GM11168 (cell line): ENCODE data around the gene SLC6A11.

Experiments
- in situ Hi-C: fragments of 300-500 bp; cut with MboI; formaldehyde crosslinking; loops from one replicate; pipeline ENCODE4 v1.12.0; 2022; ENCODE audit warnings: low sequenced_read_pairs; ENCODE audit not compliant: unreplicated experiment

Gene SLC6A11

DNA sequence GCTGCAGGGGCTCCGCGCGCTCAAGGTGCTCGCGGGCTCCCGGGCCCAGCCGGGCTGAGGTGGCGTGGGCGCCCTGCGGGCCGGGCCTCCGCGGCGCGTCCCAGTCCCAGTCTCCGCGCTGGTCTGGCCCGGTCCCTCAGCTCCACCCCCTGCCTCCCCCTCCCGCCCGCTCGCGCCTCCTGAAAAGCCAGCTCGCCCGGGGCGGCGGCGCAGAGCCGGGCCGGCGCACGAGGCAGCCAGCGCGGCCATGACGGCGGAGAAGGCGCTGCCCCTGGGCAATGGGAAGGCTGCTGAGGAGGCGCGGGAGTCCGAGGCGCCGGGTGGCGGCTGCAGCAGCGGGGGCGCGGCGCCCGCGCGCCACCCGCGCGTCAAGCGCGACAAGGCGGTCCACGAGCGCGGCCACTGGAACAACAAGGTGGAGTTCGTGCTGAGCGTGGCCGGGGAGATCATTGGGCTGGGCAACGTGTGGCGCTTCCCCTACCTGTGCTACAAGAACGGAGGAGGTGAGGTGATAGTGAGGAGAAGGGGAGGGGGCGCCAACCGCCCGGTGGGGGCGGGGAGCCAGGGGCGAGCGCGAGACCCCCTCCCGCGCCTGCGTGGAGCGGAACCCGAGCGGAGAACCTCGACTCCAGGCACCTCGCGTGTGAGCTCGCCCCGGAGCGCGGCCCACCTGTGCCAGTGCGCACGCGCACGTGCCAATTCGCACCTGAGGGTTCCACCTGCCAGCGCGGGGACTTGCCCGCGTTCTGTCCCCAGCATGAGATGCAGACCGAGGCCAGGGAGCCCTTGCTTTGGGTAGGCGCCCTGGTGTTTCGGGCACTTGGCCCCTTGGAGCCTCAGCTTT, at the start of gene SLC6A11:
Gene SLC6A11, plus strand, starts transcription at position 210 of the 844 bp plus-strand sequence. Its CDS starts 38 bp downstream, at position 248.
- in situ Hi-C loops: no loop called here

DNA sequence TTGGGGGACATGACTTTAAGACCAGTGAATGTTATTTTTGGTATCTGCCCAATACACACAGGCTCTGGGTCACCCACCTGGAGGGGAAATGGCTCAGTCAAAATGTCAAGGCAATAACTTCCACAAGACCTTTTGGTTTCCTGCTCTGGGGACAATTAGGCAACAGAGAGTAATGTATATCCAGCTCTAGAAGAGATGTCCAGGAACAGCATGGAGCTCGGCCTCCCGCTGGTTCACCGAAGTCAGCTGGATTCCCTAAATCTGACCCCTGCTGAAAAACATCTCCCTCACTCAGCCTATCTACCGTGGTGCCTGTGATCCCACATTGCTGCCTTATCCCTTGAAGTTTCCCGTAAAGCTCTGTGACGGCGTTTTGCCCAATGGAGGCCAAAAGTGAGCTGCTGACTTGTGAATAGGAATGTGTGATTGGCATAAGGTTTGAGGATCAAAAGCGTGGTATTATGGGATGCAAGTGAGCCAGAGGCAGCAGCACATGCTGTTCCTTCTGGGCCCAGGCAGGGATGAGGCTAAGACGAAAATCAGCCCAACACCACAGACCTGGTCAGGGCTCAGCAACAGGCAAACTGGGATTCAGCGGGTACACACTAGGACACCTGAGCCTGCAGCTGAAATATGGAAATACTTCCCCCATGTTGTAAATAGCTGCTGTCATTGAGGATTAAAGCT, 47.2 kb upstream of the SLC6A11 start:
- in situ Hi-C loops: no loop called here

DNA sequence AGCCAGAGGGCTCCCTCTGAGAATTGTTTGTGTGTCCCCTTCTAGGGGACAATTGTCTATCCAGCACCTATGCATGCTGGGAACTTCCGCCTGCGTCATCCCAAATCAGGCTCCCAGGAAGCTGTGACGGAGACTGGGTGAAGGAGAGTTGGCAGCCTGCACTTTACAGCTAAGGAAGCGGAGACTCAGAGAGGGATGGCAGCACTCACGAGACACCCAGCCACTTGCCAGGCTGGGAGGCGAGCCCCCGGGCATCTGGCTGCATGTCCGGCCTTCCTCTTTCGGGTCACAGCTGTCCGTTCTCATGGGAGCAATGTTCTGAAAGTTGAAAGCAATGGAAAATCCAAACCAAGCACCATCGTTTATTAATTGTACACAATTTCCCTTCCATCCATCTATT, 45.5 kb upstream of the SLC6A11 start:
- in situ Hi-C loops: no loop called here

DNA sequence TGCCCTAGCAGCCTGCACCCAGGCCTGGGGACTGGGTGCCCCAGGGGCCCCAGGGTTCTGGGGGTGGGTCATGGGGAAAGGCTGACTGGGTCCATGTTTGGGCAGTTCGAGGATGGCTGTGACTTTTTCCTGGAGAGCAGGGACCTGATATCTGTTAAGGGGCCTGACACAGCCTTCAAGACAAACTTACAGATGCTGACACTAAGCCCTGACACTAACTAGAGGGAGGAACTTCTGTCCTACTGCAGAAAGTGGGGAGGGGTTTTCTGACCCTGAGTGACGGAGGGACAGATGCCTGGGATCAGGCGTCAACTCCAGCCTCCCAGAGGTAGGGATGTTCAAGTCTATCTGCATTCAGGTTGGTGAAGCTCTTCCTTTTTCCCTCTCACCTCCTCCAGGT, 45.0 kb upstream of the SLC6A11 start:
- in situ Hi-C loops: no loop called here

DNA sequence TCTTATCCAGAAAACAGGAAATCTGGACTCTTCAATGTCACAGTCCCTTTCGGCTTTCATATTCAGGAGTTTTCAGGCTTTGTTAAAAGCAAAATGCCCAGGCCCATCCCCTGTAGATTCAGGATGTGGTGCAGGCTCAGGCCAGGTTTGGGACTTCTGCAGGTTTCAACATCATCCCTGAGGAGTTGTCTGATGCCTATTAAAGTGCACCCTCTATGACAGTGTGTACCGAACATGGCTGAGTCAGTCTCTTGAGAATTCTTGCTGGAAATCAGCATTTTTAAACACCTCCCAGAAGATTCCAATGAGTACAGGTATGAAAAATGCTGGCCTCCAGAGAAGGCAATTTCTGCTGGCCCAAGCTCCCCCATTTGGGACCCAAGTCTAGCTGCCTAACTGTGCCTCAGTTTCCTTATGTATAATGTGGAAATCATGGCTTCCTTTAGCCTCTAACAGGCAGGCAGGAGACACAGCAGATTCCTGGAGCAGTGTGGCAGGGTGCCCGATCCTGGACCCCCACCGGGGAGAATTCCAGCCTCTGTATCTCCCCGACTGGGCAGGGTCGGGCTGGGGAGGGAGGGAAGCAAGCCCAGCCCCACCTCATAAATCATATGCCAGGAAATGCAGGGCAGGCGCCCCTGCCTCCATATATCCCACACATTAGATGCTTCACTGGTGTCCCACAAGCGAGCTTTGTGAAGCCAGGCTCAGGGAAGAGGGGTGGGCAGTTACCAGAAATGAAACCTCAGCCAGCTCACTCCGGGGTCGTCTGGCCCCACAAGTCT, 44.4 kb upstream of the SLC6A11 start:
- in situ Hi-C loops: no loop called here

DNA sequence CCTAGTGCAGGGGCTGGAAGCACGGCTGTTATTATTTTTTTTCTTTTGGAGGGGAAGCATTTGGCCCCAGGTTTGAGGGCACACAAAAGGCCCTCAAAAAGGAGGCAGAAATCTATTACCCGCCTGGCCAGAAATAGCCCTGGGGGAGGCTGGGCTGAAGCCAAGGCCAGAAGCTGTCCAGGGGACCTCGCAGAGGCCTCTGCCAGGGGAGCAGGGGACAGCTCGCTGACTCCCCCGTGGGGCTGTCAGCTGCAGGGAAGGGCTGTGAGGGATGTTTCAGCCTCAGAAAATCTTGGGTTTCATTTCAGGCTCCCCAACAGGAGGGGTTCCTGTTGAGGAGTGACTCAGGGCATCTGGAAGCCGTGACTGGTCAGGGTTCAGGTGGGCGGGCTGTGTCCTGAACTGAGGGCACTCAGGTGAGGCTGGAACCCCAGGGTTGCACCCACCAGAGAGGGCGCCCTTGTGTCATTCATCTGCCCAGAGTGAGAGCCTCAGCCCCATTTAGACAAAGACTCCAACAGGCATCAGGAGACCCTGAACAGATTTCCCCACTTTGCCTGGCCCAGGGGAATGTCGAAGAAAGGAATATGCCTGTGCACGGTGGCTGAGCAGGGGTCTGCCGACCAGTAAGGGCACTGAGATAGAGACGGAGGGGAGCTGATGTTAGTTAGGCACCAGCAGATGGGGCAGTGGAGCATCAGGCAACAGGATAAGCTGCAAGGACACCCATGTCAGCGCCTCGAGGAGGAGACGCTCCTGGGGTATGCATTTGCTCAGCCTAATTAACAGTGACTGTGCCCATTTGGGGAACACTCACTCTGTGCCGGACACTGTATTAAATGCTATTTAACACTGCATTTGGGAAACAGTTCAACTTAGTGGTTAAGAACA, 43.5 kb upstream of the SLC6A11 start:
- in situ Hi-C loops: no loop called here

DNA sequence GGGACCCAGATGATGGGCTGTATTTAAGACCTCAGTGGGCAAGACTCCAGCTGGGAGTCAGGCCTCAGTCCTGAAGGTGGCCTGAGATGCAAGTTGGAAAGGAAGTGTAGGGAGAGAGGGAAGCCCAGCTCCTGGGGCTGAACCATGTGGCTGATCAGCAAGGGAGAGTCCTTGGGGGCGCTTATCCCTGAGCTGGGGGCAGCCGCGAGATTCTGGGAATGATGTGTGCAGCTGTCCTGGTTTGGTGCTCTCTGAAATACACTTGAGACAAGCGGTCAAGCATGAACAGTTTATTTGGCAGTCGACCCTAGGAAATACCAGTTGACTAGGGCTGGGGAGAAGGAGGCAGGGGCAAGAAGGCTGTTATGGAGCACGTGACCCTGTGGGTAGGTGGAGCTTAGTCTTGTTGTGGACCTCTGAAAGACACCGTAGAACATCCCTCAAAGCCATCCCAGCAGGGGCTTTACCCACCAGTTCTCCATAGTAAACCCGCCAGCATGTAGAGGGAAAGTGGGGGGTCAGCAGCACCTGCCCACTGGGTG, 41.8 kb upstream of the SLC6A11 start:
- in situ Hi-C loops: no loop called here

DNA sequence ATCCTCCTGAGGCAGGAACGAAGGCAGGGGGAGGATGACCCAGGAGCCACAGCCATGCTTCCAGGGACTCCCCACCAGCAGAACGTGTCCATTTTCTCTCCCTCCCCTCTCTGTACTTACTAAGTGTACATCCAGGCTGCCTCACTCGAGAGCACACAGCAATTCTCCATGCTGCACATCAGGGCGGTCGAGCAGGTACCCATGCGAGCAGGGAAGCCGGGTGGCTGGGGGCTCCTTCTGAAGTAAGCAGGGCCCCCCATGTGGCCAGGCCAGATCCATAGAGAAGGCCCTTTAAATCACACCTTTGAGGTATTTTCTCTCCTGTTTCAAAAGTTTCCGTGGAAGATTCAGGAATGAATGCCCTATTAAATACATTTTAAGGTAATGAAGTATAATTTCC, 41.2 kb upstream of the SLC6A11 start:
- in situ Hi-C loops: no loop called here

DNA sequence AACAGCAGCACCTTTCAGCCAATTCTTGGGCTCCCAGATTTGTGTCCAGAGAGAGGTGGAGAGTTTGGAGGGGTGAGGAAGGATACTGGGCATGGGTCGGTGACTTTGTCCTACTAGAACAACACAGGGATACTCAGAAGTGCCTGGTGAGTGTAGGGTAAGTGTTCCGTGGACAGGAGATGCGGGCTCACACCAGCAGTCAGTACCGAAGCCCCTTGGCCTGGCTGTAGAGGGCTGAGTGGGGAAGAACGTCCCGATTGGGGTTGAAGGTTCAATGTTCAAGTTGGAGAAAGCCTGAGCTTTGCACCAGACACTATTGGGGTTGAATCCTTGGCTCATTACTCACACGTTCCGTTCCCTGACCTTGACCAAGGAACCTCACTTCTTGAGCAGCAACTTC, 40.8 kb upstream of the SLC6A11 start:
- in situ Hi-C loops: no loop called here

DNA sequence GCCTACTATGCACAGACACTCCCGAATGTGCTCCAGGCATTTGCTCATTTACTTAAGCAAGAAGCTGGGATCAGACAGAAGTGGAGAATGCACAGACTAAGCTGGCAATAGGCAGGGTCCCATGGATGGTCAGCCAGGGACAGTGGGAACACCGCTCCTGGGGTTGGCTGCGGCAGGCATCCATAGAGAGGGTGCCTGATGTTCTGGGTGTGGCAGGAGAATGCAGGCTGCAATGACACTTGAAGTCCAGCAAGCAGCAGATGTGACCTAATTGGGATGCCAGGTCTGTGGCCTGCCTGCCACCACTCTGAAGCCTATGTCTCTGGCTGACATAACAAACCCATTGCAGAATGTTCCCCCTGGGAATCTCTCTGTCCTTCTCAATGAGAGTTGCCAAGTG, 40.2 kb upstream of the SLC6A11 start:
- in situ Hi-C loops: no loop called here

DNA sequence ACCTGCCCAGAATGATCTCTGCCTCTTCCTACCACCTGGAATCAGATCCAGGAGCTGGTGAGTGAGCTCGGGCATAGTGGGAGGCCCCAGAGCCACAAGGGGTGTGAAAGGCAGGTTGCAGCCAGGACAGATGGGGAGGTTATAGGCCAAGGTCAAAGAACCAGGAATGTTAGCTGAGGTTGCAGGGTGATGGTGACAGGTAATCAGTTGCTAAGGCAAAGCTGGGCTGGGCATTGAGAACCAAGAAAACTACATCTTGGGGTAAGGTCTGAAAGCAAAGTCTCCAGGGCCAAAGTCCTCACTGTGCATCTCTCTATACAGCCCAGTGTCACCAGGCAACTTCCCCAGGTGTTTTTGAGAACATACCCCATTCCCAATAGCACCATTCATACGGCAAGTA, 38.4 kb upstream of the SLC6A11 start:
- in situ Hi-C loops: no loop called here

DNA sequence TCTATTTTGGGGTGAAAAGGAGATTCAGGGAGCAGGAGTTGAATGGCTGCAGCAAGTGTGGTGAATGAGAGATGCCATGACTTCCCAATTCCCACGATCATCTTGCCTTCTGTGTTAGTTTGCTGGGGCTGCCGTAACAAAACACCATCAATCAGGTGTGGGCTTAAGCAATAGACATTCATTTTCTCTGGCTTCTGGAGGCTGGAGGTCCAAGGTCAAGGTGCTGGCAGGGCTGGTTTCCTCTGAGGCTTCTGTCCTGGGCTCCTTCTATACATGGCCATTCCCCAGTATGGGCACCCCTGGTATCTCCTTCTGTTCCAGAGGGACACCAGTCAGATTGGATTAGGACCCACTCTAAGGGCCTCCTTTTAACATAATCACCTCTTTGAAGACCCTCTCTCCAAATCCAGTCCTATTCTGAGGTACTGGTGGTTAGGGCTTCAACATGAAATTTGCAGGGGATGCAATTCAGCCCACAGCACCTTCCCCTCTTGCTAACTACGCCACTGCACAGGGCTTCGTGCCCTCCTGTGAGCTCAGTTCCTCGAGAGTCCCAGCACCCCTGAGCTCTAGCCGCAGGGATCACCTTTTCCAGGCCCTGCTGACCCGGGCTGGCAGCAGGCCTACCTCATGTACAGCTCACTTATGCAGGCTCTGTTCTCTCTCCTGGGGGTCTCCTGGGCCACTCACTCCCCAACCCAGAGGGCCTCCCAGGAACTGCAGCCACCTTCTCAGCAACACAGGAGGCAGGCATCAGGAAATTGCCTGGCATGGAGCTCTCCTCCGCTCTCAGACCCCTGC, 37.3 kb upstream of the SLC6A11 start:
- in situ Hi-C loops: no loop called here

DNA sequence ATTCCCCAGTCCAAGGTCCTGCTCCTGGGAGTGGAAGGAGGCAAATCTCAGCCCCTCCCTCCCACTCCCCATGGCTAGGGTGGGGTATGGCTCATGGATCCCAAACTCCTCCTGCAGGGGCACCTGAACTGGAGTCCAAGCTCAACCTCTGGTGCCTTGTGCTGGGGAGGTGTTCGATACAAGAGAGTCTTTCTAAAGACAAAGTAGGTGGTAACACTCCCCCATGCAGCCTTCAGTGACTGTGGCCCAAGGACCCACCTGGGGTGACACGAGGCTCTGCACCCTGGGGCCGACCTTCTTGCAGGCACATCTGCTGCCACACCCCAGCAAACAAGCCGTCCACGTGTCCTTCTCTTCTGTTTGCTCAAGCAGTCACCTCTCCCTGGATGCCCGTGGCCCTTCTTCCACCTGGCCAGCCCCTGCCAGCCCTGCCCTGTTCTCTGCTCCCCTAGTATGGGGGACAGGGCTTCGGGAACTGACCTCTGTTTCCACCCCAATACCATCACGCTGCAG, 36.7 kb upstream of the SLC6A11 start:
- in situ Hi-C loops: no loop called here

DNA sequence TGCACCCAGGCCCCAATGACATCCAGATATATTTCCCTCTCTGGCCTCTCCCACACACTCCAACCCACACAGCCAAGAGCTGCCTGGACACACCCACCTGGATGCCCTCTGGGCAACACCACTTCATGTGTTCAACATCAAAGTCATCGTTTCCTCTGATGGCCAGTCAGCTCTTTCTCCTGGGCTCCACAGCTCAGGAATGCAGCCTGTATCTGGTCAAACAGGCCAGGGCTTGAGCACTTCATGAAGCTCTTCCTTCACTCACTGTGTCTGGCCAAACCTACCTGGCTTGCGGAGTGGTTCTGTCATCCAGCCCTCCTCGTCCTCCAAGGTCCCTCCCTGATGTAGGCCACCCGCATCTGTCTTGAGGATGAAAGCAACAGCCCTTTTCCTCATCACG, 35.8 kb upstream of the SLC6A11 start:
- in situ Hi-C loops: no loop called here

DNA sequence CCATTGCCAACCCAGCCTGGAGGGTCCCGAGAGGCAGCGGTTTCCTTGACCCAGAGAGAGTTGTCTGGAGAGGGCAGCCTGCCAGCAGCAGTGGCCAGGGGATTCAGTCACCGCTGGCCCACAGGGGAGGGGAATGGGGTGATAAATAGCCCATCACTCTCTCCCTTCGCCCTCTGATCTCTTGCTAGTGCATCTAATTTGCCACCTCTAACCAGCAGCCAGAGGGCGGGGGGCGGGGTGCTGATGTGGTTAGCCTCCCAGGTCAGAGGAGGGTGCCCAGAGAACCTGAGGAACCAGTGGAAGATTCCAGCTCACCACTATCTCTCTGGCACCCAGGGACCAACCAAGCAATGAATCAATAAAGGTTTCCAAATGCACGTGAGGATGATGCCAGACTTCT, 35.1 kb upstream of the SLC6A11 start:
- in situ Hi-C loops: no loop called here

DNA sequence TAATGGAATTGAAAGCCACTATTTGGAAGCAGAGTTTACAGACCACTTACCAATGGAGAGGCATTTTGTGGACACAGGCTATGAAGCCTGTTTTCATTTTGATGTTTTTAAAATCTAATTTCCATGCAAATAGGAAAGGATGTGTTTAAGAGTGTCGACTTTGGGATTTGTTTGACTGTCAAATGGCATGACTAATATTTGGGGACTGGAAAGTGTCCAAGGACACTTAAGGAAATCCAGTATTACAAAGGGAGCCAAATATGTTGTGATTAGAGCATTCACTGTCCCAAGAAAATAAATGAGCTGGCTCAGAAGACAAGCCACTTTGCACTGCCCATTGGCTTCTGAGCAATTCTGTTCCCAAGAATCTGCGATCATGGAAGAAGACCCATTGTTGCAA, 34.0 kb upstream of the SLC6A11 start:
- in situ Hi-C loops: no loop called here

DNA sequence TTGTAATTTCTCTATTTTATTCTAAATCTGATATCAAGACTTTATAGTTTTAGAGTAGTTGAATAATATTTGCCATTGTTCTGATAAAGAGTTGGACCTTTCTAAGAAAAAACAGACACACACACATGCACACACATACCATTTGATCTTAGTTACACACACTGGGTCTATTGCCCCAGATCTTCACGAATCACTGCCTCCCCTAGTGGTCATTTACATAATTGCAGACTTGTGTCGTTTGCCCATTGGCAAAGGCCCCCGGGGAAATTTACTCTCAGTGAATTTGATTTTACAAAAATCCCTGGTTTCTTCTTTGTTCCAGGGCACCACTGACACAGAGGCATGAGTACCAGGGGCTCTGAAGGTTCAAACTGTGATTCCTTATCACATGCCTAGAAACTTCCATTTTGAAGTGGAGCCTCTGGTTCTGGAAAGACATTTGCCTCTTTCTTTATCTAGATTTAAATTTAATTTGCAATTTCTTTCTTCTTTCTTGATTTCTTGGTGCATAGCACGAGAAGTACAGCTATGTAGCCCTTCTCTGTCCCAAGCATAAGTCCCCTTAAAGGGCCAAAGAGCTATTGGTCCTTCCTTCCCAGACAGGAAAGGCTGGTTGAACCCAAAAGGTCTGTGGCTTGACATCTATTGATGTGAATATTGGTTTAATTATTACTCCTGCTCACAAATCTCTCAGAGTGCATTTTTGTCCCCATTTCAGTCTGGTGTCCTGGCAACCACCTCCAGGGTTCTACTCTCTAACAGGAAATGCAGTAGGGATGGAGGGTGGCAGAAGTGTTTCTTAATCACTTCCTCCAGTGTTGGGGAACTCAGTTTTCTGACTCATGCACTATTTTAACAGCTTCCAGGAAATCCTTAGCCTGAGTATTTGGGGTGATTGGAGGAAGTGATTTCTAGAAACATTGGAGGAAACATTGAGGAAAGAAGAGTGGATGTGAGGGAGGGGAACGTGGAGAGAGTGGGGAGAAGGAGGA, 32.4 kb upstream of the SLC6A11 start:
- in situ Hi-C loops: no loop called here

DNA sequence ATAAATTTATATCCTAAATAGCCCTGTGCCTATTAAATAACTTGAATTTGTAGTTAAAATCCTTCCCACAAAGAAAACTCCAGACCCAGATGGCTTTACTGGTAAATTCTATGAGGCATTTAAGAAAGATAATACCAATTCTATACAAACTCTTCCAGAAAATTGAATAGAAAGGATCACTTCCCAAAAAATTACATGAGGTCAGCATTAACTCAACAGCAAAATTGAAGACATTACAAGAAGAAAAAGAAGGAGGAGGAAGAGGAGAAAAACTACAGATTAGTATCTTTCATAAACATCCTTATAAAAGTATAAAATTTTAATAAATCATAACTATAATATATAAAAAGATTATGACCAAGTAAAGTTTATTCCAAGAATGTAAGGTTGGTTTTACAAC, 29.4 kb upstream of the SLC6A11 start:
- in situ Hi-C loops: no loop called here
